ENCODE measurements around the gene TNNI2. TPM values are rescaled to one million over a fixed set of nuclear protein-coding genes. Genes with fewer than 3 reads are reported as not detected.

The TNNI2 gene
- total RNA-seq, 6 experiments from 2014 or later, result 0.31 to 1.9 (median 1.1) TPM; not detected in 3

GRCh38 chr11:1843796-1844195 lies 5.0 kb downstream of the TNNI2 start:
- ATAC-seq (no peak), DNase-seq (no peak)
- TF ChIP-seq CTCF (IDR thresholded peaks at IDR 0.05), result no peak
- no peak for TF ChIP-seq POLR2A (IDR thresholded peaks at IDR 0.05)
- H3K9me3 ChIP-seq, result no peaks in the 10 kb centered on the region
- peaks cover 0 to 4% (median 0%) of the 10 kb centered on the region in 4 donors for H3K4me1 ChIP-seq
- intact Hi-C loops (cut with DNase I), result no loop called here
- no peak overlapping the region for H3K4me3 ChIP-seq
- WGBS (ENCODE audit: insufficient coverage, low coverage, low lambda C conversion rate, missing lambda C conversion rate), result 60% methylated on average over 4 of the region's 8 CpGs
- H3K27me3 ChIP-seq, result no peaks in the 10 kb centered on the region
- H3K36me3 ChIP-seq, result no peaks in the 10 kb centered on the region
- peak overlapping the region in 2 of 3 donors; percentile 40 to 53 for H3K27ac ChIP-seq

GRCh38 chr11:1844221-1845094 lies 5.7 kb downstream of the TNNI2 start:
- Histone ChIP-seq H3K36me3 (no peaks in the 10 kb centered on the region), H3K27ac (peak overlapping the region; percentile 40 to 53 (median 51)), H3K4me1 (peaks cover 0 to 4% (median 0%) of the 10 kb centered on the region in 4 donors), H3K9me3 (no peaks in the 10 kb centered on the region), H3K27me3 (no peaks in the 10 kb centered on the region), H3K4me3 (no peak overlapping the region)
- ATAC-seq (peak; percentile 56 to 72 (median 64)), DNase-seq (peak in 2 of 3 donors; percentile 72 to 85)
- TF ChIP-seq POLR2A (IDR thresholded peaks at IDR 0.05) (no peak), CTCF (IDR thresholded peaks at IDR 0.05) (no peak)
- 42% methylated on average over 13 of the region's 23 CpGs for WGBS (ENCODE audit: insufficient coverage, low coverage, low lambda C conversion rate, missing lambda C conversion rate)
- intact Hi-C loops (cut with DNase I), result no loop called here

GRCh38 chr11:1845095-1845429 lies 6.3 kb downstream of the TNNI2 start:
- Histone ChIP-seq H3K36me3 (no peaks in the 10 kb centered on the region), H3K4me3 (no peak overlapping the region), H3K4me1 (peaks cover 0 to 4% (median 0%) of the 10 kb centered on the region in 4 donors), H3K27ac (peak overlapping the region in 2 of 3 donors; percentile 51 to 53), H3K27me3 (no peaks in the 10 kb centered on the region), H3K9me3 (no peaks in the 10 kb centered on the region)
- intact Hi-C loops (cut with DNase I), result no loop called here
- TF ChIP-seq CTCF (IDR thresholded peaks at IDR 0.05) (no peak), POLR2A (IDR thresholded peaks at IDR 0.05) (no peak)
- 82% methylated on average over 1 of the region's 1 CpG for WGBS (ENCODE audit: insufficient coverage, low coverage, low lambda C conversion rate, missing lambda C conversion rate)
- ATAC-seq, result no peak
- no peak for DNase-seq

GRCh38 chr11:1845561-1846452 lies 7.0 kb downstream of the TNNI2 start:
- Histone ChIP-seq H3K4me1 (peaks cover 0 to 4% (median 0%) of the 10 kb centered on the region in 4 donors), H3K36me3 (no peaks in the 10 kb centered on the region), H3K4me3 (no peak overlapping the region), H3K9me3 (no peaks in the 10 kb centered on the region), H3K27me3 (no peaks in the 10 kb centered on the region), H3K27ac (peak overlapping the region in 1 of 3 donors; percentile 53)
- no peak for ATAC-seq
- TF ChIP-seq CTCF (IDR thresholded peaks at IDR 0.05), result no peak
- TF ChIP-seq POLR2A (IDR thresholded peaks at IDR 0.05), result no peak
- intact Hi-C loops (cut with DNase I), result no loop called here
- 45% methylated on average over 6 of the region's 21 CpGs for WGBS (ENCODE audit: insufficient coverage, low coverage, low lambda C conversion rate, missing lambda C conversion rate)
- DNase-seq, result peak in 1 of 3 donors; percentile 48
